Left renal cortex interstitium (tissue), 4 donors: ENCODE measurements around the gene PPL. TPM values are rescaled to one million over a fixed set of nuclear protein-coding genes. Genes with fewer than 3 reads are reported as not detected.
"Not testable (repeated sequence)": the region's sequence is repeated elsewhere in the genome, so short reads cannot be mapped to it uniquely, and the experiment has no call there.

Experiments used
- DNase-seq, 4 donors: peaks; one replicate each; pipeline ENCODE4 v3.0.0-alpha.2; 2013; ENCODE audit warnings: low read depth in 4 of 4, low spot score in 2 of 4, missing footprints in 1 of 4
- polyA plus RNA-seq, 4 donors: library from polyadenylated mRNA; unstranded; fragments of 120-200 nt; gene quantifications; one replicate each; pipeline ENCODE4 v1.2.1, GENCODE V29; 2013; ENCODE audit not compliant: insufficient read length in 4 of 4

Gene PPL
- polyA plus RNA-seq, 4 donors: 26.5 to 39.9 (median 31.2) TPM

GRCh38 chr16:4958510-4959438, 21.8 kb upstream of the PPL start:
- DNase-seq: no peak

GRCh38 chr16:4957720-4958509, 21.0 kb upstream of the PPL start, which contains the start of gene SEC14L5:
Gene SEC14L5, plus strand, starts transcription at chr16:4958330. Its CDS starts 994 bp downstream, at chr16:4959324.
- DNase-seq: peak; percentile 77 to 92 (median 86)

- DNase-seq: no peak
Observed at GRCh38 chr16:4957420-4957719, 20.4 kb upstream of the PPL start.

- DNase-seq: no peak
Observed at GRCh38 chr16:4954714-4955113, 17.8 kb upstream of the PPL start.

GRCh38 chr16:4951583-4951982, 14.6 kb upstream of the PPL start:
- DNase-seq: not testable (repeated sequence)

GRCh38 chr16:4949986-4950385, 13.0 kb upstream of the PPL start:
- no peak for DNase-seq

- DNase-seq: no peak
Observed at GRCh38 chr16:4948903-4949766, 12.2 kb upstream of the PPL start.

- no peak for DNase-seq
Observed at GRCh38 chr16:4947722-4948503, 11.0 kb upstream of the PPL start.

- DNase-seq: no peak
Observed at GRCh38 chr16:4946917-4947316, 10.0 kb upstream of the PPL start.

- no peak for DNase-seq
Observed at GRCh38 chr16:4945560-4946502, 8.9 kb upstream of the PPL start.

GRCh38 chr16:4944333-4945281, 7.7 kb upstream of the PPL start:
- DNase-seq: no peak

GRCh38 chr16:4942481-4942880, 5.5 kb upstream of the PPL start:
- no peak for DNase-seq

GRCh38 chr16:4940719-4941118, 3.8 kb upstream of the PPL start:
- DNase-seq: no peak

- no peak for DNase-seq
Observed at GRCh38 chr16:4938683-4939030, 1.7 kb upstream of the PPL start.

- DNase-seq: no peak
Observed at GRCh38 chr16:4937782-4938682, 1.1 kb upstream of the PPL start.

GRCh38 chr16:4936181-4936990, 562 bp downstream of the PPL start:
- DNase-seq: no peak
